GM08714 (cell line): ENCODE results near the gene ADAM22.

ENCODE experiments used
- H3K4me3 ChIP-seq: fragments of 200-500 bp; sonication (Bioruptor generic); 2 replicates; pipeline ENCODE4 v1.5.1; 2014; ENCODE audit warnings: mild to moderate bottlenecking, low read length, inconsistent platforms
- ZNF274 ChIP-seq: IDR thresholded peaks from 2 replicates; pipeline ENCODE4 v1.6.1; 2012; ENCODE audit warnings: mild to moderate bottlenecking, low read depth, low read length

The ADAM22 gene

DNA sequence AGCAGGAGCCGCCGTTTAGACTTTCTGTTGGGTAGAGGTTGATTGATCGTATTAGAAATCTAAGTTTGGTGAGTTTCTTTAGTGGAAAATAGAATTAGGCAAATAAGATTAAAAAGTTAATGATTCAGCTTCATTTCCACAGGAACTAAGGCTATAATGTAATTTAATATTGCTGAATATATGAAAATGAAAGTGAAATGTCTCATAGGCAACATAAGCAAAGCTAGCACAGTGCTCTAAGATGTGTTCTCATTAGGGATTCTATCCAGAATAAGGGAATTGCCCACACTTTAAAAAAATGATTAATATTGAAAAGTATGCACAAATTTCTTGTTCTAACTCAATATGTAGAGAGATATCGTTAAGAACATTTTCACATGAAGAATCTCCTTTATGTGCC lies 238.8 kb downstream of the ADAM22 start:
- no peak overlapping the region for H3K4me3 ChIP-seq
- TF ChIP-seq ZNF274, result no peak

DNA sequence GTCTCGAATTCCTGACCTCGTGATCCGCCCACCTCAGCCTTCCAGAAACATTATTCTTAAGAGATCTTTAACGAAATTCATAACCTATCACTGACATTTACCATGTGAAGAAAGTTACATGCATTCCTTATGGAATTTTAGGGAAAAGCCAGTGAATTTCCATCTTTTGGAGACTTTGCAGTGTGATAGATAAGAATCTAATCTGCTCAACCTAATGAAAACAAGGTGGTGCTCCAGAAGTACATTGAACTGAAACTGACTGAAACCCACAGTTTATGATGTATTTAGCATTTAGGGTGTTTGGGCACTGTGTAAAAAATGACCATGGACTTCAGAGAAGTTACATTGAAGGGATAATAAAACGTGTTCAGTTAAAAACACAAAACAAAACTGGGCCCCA lies 242.1 kb downstream of the ADAM22 start:
- no peak overlapping the region for H3K4me3 ChIP-seq
- no peak for TF ChIP-seq ZNF274

DNA sequence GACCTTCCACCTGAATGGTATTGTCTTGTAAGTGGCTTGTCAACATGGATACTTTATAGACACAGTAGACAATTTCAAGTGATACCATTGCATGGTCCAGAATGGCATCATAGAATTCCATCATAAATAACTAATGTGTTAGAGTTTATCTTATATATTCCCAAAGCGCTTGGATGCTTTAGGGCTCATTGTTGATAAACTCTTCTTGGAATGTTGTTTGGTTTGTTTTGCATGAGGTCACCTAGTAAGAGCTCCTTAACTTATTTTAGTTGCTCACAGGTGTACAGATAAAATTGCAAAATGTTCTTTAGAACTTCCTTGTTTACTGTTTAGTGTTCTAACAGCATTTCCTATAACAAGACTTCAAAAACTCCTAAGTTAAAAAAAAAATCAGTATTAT lies 249.0 kb downstream of the ADAM22 start:
- no peak overlapping the region for H3K4me3 ChIP-seq
- TF ChIP-seq ZNF274, result no peak

DNA sequence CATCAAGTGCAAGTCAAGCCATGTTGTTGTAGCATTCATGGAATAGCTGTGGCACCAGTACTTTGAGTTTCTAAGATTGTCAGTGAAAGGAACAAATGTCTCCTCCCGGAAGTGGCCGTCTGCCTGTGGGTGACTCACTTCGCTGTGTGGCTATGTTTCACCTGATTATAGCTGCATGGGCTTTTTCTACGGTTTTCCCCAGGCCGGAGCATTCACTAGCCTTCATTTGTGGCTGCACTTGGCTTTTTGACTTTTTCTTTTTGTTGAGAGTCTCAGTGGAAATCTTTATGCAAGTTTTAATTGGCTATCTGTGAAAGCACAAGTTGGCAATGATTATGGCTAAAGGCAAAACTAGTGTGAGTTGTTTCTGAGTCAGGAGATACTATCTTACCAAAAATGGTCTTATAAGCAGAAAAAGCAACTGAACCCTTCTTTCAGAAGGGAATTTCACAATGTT lies 250.8 kb downstream of the ADAM22 start:
- no peak for TF ChIP-seq ZNF274
- H3K4me3 ChIP-seq, result no peak overlapping the region

DNA sequence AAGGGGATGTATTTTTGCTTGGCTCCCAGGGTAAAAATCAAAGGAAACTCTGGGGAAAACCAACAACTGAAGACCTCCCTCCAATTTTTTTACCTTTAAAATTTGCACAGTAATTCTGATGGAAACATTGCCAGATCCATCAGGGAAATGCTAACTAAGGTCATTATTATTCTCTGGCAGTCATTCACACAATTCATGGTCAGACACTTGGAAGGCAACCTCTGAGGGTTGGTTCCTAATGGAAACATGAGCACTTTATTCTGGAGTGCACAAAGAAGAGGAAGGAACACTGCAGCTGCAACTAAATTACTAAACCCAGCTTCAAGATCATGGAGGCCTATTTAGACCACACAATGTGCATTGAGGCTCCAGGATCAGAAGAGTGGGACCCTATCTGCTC lies 251.6 kb downstream of the ADAM22 start:
- no peak overlapping the region for H3K4me3 ChIP-seq
- no peak for TF ChIP-seq ZNF274

DNA sequence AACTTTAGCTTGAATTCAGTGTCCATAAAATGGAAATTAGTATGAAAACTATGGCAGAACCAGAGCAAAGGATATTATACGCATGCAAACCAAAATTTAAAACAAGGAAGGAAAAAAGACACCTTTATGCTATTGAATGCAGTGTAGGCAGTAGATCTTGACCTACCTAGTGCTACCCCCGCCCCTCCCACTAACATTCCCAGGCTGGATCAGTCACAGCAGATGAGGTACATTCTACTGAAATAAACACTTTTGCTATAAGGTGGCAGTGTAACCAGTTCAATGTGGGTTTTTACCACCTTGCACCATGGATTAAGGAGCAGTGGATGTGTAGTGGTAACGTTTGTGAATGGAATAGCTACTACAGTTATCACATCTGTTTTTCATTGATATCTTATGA lies 257.9 kb downstream of the ADAM22 start:
- TF ChIP-seq ZNF274, result no peak
- H3K4me3 ChIP-seq, result no peak overlapping the region

DNA sequence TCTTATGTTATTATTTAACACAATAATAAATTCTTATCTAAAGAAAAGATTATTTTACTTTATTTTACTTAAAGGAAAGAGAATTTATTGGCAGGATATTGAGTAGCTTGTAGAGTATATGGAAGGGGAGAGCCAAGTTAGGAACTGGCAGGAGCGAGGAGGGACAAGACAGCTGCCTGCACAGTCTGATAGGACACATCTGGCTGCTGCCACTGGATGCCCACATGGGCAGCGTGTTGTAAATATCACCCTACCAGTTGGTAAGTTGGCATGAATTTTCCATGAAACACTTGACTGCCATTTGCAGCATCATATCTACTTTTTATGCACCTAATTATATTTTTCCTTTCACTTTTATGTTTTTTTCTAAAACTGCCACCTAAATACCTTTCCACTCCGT lies 266.2 kb downstream of the ADAM22 start:
- no peak for TF ChIP-seq ZNF274
- no peak overlapping the region for H3K4me3 ChIP-seq

DNA sequence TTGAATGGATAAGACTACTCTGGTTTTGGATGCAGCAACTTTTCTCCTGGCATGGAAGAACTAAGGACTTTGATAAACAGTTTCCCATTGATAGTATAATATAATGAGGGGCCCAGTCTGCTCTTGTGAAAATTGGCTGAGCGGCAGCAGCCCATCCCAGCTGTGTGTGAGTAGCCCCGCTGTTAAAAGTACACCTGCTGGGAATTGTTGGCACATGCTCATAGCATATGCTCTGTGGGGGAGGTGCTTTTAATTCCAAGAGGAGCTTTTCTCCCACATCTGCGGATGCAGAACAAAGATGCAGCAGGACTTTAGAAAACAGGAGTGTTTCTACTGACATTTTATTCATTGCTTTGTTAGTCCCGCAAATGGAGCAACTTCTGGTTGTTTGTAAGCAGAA lies 266.7 kb downstream of the ADAM22 start:
- no peak overlapping the region for H3K4me3 ChIP-seq
- no peak for TF ChIP-seq ZNF274

DNA sequence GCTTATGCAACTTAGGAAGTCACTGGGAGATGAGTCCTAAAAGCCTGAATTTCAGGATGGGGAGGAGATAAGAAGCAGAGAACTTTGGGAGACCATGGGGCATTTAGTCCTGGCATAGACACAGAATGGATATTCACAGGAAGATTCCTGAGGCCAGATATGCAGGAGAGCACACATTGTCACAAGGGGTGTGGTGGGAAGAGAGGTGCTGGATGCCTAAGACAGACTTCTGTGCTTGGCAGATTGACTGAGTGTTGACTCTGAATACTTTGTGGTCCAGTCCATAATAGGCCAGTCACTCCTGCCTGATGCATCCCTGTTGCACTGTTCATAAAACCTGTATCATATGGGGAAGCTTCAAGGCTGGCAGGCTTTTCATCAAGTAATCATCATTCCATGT lies 267.3 kb downstream of the ADAM22 start:
- H3K4me3 ChIP-seq, result no peak overlapping the region
- TF ChIP-seq ZNF274, result no peak

DNA sequence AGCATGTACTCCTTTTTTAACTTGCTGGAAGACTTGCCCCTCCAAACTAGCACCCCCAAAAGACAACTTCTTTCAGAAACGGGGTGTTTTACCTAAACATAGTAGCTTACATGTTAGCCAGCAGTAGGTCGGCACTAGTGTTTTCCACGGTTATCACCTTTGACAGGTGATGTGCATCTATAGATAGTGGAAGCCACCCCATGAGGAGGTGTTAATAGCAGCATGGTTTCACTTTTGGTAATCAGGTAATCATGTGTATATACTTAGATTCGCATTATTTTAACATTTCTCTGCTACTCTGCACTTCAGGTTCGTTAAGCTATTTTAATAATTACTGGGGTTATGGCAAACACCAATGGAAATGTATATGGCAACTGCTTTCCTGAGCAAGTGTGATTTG lies 268.2 kb downstream of the ADAM22 start:
- TF ChIP-seq ZNF274, result no peak
- no peak overlapping the region for H3K4me3 ChIP-seq

DNA sequence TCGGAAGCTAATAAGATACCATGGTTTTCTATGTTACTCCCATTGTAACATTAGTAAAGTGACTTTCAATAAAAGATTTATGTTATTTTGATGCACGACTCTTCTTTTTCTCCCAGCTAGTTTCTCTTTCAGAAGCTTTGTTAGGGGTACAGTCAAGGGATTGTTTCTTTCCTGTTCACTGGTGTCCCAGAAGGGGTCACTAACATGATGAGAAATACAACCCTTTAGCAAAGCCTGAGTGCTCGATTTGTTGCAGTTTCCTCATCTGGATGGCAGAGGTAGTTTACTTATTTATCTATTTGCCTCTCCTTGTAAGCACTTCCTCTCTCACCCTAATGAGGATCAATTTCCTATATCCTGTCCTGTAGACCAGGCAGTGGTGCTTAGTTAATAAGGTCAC lies 268.7 kb downstream of the ADAM22 start:
- no peak for TF ChIP-seq ZNF274

DNA sequence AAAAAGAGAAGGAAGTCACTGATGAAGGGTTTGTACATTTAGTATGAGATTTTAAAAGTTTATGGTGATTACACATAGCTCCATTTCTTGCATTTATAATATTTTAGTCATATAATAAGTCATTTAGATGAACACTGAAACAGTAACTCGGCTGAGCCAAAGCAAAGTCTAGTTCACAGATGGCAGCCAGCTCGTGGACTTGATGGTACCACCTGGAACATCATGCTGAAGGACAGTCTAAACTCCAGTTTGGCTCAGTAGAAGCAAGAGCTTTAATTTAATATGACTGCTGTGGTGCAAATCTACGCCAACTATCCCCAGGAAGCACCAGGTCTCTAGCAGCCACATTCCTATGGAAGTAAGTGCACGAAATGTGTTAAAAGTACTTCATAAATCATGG lies 269.4 kb downstream of the ADAM22 start:
- TF ChIP-seq ZNF274, result no peak
- H3K4me3 ChIP-seq, result no peak overlapping the region

More for the DNA sequence above, 268.7 kb downstream of the ADAM22 start:
- H3K4me3 ChIP-seq, result no peak overlapping the region

DNA sequence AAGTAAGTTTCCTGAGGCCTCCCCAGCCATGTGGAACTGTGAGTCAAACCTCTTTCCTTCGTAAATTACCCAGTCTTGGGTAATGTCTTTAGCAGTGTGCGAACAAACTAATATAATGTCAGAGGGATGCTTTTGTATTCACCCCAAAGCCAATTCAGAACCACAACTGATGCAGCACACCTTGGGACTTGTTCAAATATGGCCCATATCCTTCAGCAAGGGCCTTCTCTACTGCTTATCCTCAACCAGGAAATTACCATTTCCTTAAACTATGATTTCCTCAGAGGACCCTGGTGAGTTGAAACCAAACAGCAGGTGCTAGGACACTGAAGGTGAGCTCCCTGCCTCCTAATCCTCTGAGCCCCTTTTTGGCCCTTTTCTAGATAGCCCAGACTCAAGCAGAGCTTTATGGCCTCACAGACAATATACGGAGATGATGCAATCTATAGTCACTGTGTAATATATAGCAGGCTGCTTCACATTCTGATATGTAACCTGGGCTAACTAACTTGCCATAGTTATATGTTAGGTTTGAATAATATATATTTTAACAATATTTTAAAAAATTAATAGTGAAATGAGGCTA lies 270.6 kb downstream of the ADAM22 start:
- H3K4me3 ChIP-seq, result no peak overlapping the region
- TF ChIP-seq ZNF274, result no peak

DNA sequence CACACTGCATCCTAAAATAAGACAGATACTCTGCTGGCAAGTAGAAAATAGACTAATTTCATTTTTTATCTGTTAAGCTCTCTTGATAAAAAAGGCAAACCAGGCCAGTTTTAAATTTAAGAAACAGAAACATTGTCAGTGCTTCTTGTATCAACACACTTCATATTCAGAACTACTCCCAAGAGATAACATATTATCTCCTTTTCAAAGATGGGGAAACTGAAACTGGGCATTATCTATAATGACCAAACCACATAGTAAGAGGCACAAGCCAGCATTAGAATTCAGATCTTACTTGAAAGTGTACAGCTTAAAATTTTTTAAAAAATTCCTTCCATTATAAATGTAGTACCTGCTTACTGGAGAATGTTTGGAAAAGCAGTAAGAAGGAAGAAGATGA lies 271.1 kb downstream of the ADAM22 start:
- no peak for TF ChIP-seq ZNF274
- H3K4me3 ChIP-seq, result no peak overlapping the region

DNA sequence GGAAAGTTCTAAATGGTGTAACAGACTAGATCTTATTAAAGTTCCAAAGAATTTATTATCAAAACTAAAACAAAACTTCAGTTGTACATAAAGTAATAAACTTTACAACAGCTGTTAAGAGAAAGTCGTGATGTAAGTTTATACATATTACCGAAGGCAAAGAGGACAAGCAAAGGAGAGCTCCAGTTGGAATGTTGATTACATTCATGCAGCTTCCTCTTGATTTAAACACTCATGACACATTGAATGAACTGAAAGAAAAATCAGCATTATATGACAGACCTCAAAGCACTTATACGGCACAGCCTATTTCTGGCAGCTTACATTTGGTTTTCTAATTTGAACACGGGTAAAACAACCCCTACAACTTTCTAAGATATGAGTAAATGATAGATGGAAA lies 272.2 kb downstream of the ADAM22 start:
- H3K4me3 ChIP-seq, result no peak overlapping the region
- TF ChIP-seq ZNF274, result no peak

DNA sequence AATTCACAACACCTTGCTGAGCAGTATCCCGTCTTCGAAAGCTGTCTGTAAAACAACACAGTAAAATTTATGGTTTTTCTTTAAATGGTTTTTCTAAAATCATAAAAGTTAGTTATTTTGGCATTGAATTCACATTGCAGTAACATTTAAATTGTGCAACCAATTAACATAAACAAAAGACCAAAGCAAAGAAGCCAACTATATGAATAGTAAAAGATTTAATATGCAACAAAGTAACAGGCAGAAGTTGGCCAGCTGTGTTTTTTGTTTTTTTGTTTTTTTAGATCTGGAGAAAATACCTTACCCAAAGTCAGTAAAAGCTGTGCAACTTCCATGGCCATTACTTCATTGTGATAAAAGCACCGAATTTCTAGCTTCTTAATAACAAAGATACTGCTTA lies 274.5 kb downstream of the ADAM22 start:
- TF ChIP-seq ZNF274, result no peak

DNA sequence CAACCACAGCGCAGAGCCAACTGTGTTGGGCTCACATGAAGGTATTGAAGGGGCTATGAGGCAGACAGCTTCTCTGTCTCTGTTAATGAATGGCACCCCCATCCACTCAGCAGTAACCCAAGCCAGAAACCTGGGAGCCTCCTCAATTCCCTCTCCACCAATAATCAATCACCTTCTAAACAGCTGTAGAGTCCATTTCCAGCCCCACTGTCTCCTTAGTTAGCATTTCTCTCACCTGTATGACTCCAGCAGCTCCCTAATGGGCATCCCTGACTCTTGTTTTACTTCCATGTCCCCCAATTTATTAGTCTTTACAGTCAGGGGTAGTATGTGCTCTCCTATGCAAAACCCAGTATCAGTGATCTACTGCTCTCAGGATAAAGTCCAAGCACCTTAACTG lies 278.9 kb downstream of the ADAM22 start:
- TF ChIP-seq ZNF274, result no peak
- H3K4me3 ChIP-seq, result no peak overlapping the region

More for the DNA sequence above, 274.5 kb downstream of the ADAM22 start:
- no peak overlapping the region for H3K4me3 ChIP-seq

DNA sequence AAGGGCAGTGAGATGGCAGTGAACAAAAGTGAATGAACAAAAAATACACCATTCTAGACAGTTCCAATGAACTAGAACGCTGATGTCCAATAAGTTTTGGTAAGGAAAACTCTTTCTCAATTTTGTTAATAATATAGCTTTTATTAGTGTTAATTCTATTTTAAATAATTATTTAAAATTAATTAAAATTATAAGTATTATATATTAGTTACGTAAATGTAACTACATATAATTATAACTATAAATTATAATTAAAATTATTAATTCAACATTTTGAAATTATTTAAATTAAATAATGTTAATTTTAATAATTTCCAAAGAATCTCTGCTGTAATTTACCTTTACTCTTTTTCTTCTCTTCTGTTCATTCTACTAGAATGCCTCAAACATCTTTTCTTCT lies 280.4 kb downstream of the ADAM22 start:
- TF ChIP-seq ZNF274, result no peak
- no peak overlapping the region for H3K4me3 ChIP-seq
